GM12865 (cell line): Measurements from ENCODE around the gene GRIFIN.

Experiments
- DNase-seq: peaks from one replicate; pipeline ENCODE4 v3.0.0; 2010; ENCODE audit warnings: low read depth
- H3K4me3 ChIP-seq: 2 replicates; pipeline ENCODE4 v1.5.1; 2011; ENCODE audit warnings: mild to moderate bottlenecking, low read depth, low read length, control low read depth
- CTCF ChIP-seq: IDR thresholded peaks from 2 replicates; pipeline ENCODE4 v1.5.1; 2011; ENCODE audit warnings: low read length, control low read depth, low read depth, inconsistent platforms; ENCODE audit not compliant: insufficient read depth; ENCODE audit errors: missing control alignments

GRIFIN gene

GRCh38 chr7:2507917-2508306 lies 31.7 kb upstream of the GRIFIN start:
- no peak for TF ChIP-seq CTCF
- no peak overlapping the region for H3K4me3 ChIP-seq
- DNase-seq: no peak

DNA sequence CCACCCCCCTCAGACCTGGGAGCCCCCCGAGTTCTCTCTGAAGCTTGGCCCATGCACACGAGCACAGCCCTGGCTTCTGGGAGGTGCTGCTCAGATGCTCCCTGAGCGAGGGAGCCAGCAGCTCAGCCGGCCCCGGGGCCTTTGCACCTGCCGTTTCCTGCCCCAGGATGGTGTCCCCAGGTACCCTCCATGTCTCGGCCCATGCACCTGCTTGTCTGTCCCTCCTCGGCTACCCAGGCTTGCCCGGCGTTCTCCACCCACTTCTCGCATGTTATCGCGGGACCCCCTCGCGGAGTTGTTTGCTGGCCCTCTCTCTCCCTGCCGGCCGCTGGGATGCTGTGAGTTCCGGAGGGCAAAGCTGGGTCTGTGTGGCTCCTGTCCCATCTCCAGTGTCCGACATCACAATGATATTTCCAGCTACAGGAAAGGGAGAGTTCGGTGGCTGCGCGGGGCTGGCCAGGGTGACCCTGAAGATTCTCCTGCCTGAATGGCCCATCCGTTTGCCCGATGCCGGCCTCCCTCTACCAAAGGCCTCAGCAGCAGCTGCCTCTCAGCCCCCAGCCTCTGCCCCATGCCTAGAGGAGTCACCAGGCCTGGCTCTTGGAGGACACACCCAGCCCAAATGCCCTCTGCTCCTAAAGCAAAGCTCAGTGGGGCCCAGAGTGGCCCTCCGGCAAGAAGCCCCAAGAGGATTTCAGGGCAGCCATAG lies 31.2 kb upstream of the GRIFIN start:
- no peak for TF ChIP-seq CTCF
- no peak overlapping the region for H3K4me3 ChIP-seq
- DNase-seq: no peak

GRCh38 chr7:2505401-2505800 lies 29.2 kb upstream of the GRIFIN start:
- no peak for TF ChIP-seq CTCF
- H3K4me3 ChIP-seq: no peak overlapping the region
- DNase-seq: no peak

DNA sequence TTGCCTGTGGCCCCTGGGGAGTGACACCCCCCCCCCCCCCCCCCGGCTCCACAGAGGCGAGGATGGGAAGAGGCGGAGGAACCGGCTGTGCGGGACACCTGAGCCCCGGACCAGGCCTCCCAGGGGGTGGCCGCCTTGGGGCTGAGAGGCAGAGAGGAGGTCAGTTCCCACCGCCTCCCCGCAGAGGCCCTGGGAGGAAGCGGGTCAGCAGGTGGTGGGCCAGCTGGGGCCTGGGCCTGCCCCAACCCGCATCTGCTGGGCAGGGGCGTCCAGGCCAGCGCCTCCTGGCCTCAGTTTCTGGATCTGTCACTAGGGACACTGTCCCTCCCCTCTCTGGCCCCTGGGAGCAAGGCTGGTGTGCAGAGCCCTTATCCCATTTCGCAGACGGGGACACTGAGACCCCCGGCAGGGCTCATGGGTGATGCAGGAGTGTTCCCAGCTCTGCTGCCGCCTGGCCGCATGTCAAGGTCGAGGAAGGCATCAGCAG lies 28.7 kb upstream of the GRIFIN start:
- H3K4me3 ChIP-seq: no peak overlapping the region

DNA sequence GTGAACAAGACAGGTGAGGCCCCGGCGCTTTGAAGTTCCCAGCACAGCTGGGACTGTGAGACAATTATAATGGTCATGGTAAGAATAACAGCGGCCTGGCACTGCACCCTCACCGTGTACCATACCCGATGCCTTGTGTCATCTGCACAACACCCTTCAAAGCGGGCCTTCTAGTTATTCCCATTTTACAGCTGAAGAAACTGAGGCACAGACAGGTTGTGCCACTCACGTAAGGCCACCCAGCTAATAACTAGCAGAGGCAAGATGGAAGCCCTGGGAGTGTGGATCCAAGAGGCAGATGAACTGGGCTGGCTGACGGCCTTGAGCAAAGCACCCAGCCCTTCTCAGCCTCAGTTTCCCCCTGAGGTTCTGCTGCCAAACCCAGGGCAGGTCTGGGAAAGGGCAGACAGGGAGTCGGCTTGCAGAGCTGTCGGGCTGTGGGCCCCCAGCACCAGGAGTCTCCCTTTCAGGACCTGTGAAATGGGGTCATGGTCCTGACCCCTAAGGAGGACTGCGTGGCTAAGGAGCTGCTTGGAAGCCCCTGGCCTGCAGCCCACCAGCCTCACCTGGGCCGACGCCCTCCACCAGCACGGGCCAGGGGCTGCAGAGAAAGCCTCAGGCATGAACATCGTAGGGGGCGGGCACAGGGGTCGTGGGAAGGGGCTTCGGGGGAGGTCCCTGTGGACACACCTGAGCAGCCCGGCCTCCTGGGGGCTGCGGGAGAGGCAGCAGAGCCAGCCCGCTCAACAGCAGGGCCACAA lies 28.1 kb upstream of the GRIFIN start:
- DNase-seq: no peak

More for the DNA sequence above, 28.7 kb upstream of the GRIFIN start:
- TF ChIP-seq CTCF: no peak
- DNase-seq: no peak

More for the DNA sequence above, 28.1 kb upstream of the GRIFIN start:
- H3K4me3 ChIP-seq: no peak overlapping the region
- TF ChIP-seq CTCF: no peak
